Sigmoid colon (tissue), 4 donors: ENCODE data around the gene UNCX.

Experiments used
- EP300 ChIP-seq, 4 donors: sonication (generic); formaldehyde crosslinking; IDR thresholded peaks; one replicate each; pipeline ENCODE4 v1.6.1; 2017; ENCODE audit warnings: antibody characterized with exemption in 4 of 4
- POLR2A ChIP-seq, 2 donors: fragments of 450-650 bp; IDR thresholded peaks; one replicate each; pipeline ENCODE4 v1.6.1; 2016; ENCODE audit warnings: antibody characterized with exemption in 2 of 2, mild to moderate bottlenecking in 2 of 2, moderate library complexity in 2 of 2
- POLR2AphosphoS5 ChIP-seq, 4 donors: sonication (generic); formaldehyde crosslinking; IDR thresholded peaks; one replicate each; pipeline ENCODE4 v1.6.1; 2017; ENCODE audit warnings: antibody characterized with exemption in 4 of 4
- TF ChIP-seq, protein P1 (sequence below), 4 experiments: fragments of 450-650 bp in 3 of 4; fragments of 200-600 bp in 1 of 4; IDR thresholded peaks; one replicate each; pipeline ENCODE4 v1.5.1; 2016 to 2019; ENCODE audit warnings: antibody characterized with exemption in 4 of 4, mild to moderate bottlenecking in 3 of 4, moderate library complexity in 2 of 4

DNA sequence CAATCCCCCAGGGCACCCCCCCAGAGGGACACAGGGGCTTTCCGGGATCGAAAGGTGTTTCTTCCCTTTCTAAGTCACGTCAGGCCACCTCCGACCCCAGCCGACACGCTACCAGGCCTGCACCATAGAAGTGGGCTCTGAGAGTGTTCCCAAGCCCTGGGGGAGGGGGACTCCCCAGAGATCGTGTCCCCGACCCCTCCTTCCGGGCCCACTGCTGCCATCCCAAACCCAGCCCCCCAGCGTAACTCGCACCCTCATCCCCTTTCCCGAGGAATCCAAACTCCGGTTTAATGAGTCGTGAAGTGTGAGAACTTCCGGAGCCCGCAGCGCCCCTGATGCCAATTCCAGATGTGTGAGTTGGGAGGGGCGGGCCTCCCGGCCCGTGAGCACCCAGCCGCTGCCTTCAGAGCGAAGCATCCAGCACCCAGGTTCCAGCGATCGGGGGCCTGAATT is 11.3 kb downstream of the UNCX start:
- TF ChIP-seq, protein P1, sequence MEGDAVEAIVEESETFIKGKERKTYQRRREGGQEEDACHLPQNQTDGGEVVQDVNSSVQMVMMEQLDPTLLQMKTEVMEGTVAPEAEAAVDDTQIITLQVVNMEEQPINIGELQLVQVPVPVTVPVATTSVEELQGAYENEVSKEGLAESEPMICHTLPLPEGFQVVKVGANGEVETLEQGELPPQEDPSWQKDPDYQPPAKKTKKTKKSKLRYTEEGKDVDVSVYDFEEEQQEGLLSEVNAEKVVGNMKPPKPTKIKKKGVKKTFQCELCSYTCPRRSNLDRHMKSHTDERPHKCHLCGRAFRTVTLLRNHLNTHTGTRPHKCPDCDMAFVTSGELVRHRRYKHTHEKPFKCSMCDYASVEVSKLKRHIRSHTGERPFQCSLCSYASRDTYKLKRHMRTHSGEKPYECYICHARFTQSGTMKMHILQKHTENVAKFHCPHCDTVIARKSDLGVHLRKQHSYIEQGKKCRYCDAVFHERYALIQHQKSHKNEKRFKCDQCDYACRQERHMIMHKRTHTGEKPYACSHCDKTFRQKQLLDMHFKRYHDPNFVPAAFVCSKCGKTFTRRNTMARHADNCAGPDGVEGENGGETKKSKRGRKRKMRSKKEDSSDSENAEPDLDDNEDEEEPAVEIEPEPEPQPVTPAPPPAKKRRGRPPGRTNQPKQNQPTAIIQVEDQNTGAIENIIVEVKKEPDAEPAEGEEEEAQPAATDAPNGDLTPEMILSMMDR (IDR thresholded peaks at IDR 0.05): no peak
- TF ChIP-seq EP300 (IDR thresholded peaks at IDR 0.05) (no peak), POLR2A (IDR thresholded peaks at IDR 0.05) (no peak), POLR2AphosphoS5 (IDR thresholded peaks at IDR 0.05) (no peak)
